ENCODE results near the gene KCNT2.

DNA sequence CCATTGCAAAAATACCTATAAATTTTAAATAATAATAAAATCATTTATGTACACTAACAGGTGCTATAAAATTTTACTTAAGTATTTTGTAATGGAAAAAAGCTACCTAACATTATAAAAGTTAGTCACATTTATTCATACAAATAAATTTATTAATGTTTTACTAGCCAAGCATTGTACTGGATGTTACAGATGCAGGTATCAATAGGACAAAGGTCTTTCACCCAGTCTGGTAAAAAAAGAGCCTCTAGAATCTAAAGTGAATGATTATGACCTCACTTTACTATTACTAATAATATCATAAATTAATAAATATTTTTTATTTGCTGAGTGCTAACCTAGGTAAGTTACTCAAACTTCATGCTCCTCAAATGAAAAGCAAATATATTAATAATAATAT lies 170.6 kb downstream of the KCNT2 start:
- no peak for TF ChIP-seq ZNF274 (IDR thresholded peaks at IDR 0.05; ENCODE audit: low read depth, low read length)
- no peak for TF ChIP-seq SUZ12 (IDR thresholded peaks at IDR 0.05; ENCODE audit: extremely low read depth, insufficient read depth, insufficient read length)

Data from NT2/D1 (cell line).